ENCODE data around the gene PDE11A.

The PDE11A gene

DNA sequence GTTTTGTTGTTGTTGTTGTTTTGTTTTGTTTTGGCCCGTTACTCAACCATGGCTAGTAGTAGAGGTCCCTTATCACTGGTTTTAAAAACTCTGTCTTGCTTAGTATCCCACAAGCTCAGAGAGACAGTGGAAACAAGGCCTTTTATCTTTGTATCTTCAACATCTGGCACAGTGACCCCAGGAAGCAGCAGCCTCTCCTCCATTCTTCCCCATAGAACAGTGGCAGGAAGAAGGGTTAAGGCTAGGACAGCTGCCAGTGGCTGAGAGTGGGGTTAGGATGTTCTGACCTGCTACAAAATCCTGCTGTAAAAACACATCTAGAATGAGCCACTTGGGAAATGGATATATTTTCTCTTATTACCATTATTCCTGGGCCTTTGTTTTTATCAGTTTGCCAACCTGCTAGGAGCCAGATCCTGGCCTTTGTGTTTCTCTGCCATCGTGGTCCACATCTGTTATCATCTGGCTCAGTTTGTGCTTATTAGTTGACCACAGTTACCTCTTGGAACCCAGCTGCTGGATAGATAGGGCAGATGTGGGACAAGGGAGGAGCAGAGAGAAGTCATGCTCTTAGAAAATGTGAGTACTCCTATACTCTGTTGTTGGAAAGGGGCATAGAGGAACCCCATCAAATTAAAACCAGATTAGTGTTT is 433.2 kb downstream of the PDE11A start:
- no peak for DNase-seq (ENCODE audit: extremely low read depth in 1 of 2, low read depth in 1 of 2)

DNA sequence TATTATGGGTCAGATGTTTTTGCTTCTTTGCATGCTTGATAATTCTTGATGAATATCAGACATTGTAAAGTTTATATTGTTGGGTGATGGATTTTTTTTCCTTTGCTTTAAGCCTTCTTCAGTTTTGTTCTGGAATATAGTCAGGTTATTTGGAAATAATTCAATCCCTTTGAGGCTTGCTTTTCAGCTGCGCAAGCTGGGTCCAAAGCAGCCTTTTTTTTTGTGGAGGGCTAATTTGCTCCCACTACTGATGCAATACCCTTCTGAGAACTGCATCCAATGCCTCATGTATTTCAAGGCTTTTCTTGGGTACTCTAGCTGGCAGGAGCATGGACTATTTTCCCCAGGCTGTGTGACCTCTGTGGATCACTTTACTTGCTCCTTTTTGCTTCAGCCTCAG is 434.1 kb downstream of the PDE11A start:
- DNase-seq (ENCODE audit: extremely low read depth in 1 of 2, low read depth in 1 of 2) = no peak

DNA sequence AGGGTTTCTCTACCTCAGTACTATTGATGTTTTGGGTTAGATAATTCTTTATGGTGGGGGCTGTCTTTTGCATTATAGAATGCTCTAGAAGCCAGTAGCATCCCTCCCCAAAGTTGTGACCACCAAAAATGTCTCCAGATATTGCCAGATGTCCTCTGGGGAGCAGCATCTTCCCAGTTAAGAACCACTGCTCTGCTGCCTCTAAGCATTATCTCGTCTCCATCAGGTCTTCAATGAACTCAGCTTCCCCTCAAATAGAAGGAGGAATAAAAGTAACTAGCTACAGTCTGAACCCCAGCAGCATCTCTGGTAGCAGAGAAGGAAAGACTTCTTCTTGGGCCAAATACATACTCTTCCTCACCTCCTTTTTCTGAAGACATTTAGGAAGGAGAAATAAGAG is 435.9 kb downstream of the PDE11A start:
- no peak for DNase-seq (ENCODE audit: extremely low read depth in 1 of 2, low read depth in 1 of 2)

DNA sequence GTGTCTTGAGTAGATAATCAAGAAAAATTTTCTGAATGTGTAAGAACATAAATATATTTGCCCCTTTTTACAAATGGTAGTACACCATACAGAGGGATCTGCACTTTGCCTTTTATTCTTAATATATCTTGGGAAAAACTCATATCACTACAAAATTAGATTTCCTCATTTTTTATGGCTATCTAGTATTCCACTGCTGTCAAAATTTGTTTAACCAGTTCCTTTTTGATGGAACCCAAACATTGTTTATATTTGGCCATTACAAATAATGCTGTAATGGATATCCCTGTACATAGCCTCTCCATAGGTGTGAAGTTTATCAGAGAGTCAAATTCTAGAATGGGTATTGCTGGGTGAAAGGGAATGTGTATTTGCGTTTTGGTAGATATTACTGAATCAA is 436.9 kb downstream of the PDE11A start:
- no peak for DNase-seq (ENCODE audit: extremely low read depth in 1 of 2, low read depth in 1 of 2)

DNA sequence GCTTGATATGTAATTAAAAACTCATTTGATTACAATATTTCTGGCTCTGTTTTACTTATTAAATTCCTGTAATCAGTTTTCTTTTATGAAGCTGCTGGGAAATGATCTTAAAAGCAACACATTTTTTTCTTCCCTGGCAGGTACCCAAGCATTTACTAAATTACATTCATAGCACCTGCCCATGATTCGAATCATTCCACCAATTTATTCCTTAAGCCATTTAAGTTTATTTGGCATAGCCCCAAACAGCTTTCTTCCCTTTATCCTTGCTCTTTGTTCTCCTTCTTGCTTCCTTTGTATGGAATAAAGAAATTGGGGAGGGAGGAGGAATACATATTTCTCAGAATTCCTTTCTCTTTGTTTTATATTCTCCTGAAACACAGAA is 438.7 kb downstream of the PDE11A start:
- DNase-seq (ENCODE audit: extremely low read depth in 1 of 2, low read depth in 1 of 2) = no peak

DNA sequence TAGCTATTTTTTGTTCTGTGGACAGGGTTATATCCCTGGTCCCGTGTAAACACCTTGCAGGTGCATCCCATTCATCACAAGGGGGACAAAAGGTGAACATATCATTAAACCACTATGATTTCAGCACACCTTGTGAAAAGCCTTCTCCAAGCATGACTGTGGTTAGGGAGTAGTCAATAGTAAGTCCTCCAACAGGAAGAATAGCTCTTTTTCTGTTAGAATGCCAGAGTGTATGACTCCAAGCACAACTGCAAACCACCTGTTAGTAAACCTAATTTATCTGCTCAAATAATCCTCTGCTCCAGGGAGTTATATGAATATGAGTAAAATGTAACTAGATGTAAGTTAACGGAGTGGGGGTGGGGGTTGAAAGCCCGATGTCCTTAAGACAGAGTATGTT is 439.5 kb downstream of the PDE11A start:
- DNase-seq (ENCODE audit: extremely low read depth in 1 of 2, low read depth in 1 of 2) = no peak

DNA sequence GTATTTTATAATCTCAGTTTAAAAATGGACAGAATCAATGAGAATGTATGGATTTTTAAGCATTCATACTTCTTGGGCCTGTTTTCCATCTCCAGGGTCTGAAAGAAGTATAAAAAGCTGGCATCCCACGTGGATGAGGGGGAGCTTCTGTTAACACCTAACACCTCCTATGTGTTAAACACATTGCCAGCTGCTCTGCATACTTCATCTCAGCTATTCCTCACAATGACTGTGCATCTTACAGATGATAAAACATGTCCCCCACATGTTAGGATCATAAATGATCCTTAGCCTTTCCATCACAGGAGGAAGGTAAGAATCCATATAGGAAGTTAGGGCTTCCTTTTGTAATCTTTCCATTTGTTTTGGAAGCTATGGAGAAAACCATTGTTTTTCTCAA is 440.9 kb downstream of the PDE11A start:
- no peak for DNase-seq (ENCODE audit: extremely low read depth in 1 of 2, low read depth in 1 of 2)

DNA sequence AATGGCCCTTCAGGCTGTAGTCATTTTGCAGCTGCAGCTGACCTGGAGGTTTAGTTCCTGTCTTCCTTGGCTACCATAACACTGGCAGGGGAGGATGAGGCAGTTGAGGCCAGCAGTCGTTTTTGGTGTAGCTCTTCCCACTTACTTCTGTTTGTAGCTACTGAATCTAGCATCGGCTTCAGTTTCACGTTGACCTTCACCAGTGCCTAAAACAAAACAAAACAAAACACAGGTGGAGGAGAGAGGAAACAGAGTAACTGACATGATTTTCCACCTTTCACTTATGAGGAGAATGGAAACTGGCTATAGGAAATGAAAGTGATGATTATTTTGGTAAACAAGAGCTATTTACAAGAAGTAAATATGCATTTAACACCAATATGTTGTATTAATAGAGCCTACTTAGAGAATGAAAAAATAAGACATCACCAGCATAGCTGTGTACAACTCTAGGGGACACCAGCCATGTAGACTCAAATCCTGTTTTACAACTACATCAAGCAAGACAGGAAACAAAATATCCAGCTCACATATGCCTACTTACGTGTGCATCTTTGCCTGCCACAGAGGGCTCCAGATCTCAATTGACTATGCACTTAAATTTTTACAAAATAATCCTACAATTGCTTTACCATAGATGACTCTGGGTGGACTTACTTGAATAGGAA is 443.1 kb downstream of the PDE11A start:
- DNase-seq (ENCODE audit: extremely low read depth in 1 of 2, low read depth in 1 of 2) = no peak

DNA sequence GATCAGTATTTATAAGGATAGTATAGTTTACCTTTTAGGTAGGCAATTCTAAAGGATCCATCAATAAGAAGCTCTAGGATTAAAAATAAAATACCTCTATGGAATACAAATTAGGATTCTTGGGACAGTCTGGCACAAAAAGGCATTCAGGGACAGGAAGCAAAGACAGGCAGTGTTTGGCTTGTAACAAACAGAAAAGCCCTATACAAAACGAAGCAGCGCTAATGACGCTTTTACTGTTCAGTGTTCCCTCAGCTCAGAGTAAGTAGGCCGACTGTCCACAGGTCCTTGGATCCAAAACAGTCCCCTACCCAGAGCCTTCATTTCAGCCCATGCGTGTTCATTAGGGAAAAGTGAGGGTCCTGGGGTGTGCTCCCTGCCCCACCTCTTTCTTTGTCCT is 443.7 kb downstream of the PDE11A start:
- no peak for DNase-seq (ENCODE audit: extremely low read depth in 1 of 2, low read depth in 1 of 2)

DNA sequence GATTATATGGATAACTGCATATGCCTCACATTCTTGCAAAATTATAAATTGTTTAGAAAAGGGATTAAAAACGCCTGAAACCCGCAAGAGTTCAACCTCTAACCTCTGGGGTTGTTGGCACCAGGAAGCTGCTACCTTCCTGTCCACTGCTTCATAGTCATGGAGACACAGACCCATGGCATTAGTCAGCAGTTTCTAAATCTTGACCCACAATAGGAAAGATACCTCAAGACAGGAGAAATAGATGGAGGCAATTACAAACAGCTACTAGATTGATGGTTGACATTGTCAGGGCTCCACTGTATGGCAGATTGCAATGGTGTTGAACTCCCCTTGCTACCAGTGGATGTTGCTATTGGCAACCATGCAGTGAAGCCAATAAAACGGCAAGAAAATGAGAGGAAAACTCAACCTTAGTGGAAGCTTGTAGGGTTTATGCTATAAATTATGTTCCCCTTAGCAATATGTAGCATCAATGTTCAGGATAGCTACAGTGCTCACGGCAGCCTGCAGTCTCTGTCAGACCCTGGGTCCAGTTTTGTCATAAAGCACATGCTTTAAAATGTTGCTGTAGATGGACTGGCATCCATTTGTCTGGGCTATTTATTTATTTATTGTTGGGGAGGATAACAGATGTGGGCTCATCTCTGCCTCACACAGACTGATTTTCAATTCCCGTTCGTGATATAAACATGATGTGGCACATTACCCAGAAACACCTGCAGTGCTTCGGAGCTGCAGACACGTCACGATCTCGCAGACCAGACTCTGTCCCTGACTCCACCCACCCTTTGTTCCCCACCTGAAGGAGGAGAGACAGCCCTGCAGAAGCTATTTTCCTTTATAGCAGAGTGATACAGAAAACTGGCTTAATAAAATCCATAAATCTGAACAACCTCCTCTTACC is 446.6 kb downstream of the PDE11A start:
- no peak for DNase-seq (ENCODE audit: extremely low read depth in 1 of 2, low read depth in 1 of 2)

DNA sequence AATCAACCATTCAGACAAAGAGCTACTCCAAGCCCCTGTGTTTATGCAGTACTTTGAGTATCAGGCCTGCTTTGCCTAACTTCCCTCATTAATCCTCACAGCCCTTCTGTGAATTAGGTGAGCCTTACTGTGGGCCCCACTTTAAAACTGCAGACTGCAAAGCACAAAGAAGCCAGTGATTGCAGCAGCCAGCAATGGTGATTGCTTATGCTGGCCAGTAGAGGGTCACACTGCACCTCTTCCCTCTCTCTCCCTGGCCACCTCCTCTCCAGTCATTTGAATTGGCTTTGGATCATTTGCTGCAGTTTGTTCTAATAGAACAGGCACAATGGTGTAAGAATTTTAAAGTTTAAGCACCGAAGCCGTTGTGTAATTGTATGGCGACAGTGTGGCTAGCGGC is 450.1 kb downstream of the PDE11A start:
- no peak for DNase-seq (ENCODE audit: extremely low read depth in 1 of 2, low read depth in 1 of 2)

DNA sequence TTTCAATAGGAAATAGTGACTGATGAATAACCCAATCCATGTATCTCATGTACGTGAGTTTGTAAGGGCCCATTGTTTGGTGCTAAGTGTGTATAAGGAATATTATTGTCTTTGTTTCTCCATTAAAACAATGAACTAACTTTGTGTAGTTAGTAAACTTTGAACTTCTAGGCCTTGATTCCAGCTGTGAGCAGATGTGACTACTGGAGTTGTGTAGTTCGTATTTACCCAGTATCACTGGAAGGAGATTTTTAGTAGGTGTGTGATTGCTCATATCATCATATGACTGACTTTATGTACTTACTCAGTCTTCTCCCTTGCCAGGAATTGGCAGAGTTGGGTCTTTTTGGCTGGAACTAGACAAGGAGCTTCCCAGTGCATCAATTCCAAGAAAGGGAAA is 452.6 kb downstream of the PDE11A start:
- DNase-seq (ENCODE audit: extremely low read depth in 1 of 2, low read depth in 1 of 2) = no peak

DNA sequence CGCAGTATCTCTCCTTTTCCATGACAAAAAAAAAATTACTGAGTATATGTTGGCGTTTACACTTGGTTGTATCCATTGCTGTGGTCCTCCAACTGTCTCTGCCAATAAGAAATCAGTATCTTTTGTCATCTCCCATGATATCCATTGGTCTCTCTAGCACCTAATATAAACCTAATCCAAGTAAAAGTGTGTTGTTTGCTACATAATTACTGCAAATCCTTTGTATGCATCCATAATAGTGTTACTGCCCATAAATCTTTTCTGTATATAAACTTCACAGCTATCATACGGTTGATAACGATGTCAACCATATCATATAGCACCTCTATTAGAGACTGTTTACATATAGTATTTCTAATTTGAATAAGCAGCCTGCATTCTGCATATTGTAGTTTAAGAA is 453.1 kb downstream of the PDE11A start:
- DNase-seq (ENCODE audit: extremely low read depth in 1 of 2, low read depth in 1 of 2) = no peak

DNA sequence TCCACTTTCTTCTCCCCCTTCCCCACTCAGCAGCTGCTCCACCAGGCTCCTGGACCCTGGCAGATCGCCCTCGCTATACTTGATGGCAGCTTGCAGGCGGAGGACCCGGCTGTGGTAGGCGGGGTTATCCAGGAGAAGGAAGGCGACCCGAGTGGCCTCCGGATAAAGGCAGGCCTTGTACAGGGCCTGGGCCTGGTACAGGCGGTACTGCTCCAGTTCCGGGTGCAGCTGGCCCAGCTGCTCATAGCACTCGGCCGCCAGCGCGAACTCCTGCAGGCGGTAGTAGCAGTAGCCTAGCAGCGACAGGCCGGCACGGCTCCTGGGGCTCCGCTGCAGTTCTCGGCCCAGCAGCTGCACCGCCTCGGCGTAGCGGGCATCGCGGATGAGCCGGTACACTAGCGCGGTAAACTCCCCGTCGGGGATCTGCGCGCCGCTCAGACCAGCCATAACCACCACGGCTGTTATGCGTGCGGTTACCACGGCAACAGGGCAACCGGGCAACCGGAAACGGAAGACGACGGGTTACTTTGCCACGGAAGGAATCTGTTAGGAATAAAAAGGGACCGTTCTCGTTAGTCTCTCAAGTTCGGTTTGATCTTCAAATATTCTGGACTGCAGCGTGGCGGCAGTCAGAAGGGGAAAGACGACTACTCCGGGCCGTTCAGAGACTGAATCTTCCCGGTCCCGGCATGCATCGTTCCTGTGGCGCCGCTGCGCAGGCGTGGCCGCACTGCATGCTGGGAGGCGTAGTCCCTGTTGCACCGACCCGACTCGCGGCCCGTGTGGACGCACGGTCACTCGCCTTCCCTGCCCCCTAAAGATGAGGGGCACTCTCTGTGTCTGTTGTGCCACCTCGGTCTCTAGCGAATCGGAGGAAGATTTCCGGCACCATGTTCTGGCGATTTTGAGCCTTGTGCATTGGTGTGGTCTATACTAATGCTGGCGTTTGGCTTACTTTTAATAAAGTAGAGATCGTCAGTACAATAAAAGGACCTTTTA is 454.0 kb downstream of the PDE11A start:
- peak; percentile 73 to 88 for DNase-seq (ENCODE audit: extremely low read depth in 1 of 2, low read depth in 1 of 2)

DNA sequence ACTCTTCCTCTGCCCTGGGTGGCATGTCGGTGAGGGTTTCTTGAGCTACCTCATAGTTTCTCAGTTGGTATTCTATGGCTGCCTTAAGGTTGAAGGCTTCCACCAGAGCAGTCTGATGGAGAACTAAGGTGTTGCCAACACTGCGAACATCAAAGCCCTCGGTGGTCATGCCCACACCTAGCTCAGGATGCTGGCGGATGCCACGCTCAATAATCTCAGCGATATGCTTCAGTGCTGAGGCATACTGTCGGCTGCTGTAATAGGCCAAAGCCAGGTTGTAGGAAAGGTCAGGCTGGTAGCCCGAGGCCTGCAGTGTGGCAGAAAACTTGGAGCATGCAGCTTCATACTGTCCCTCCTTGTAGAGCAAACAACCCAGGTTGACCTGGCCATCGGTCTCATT is 454.7 kb downstream of the PDE11A start:
- no peak for DNase-seq (ENCODE audit: extremely low read depth in 1 of 2, low read depth in 1 of 2)

DNA sequence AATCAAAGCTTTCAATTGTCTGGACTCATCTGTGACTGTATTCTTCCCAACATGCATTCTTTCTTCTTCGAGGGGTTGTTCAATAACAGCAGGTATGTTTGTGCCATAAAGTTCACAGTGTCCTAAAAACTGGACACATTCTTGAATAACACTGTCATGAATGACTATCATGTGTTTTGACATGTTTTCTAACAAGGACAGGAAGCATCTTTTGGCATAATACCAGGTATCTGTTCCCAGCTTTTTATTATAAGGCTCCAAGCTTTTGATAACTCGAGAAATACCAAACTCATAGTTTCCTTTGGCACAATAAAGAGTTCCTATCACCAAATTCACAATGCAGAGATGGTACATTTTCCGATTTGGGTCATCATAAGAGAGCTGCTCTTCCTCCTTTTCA is 455.8 kb downstream of the PDE11A start:
- no peak for DNase-seq (ENCODE audit: extremely low read depth in 1 of 2, low read depth in 1 of 2)

DNA sequence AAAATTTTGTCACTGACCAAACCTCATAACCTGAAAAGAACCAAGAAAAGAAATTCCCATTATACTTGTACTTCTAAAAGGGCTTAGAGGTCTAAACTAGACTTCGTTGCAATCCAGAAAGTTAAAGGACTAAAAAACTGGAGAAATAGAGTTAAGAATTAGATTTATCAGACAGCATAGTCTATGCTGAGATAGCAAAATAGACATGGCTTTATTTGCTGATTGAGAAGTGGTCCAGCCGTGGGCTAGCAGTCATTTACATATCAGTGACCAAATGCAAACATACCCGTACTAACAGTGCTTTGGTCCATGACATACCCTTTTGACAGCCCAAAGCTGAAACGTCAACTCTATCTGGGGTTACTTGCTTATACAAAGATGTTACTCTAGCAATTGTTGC is 456.5 kb downstream of the PDE11A start:
- no peak for DNase-seq (ENCODE audit: extremely low read depth in 1 of 2, low read depth in 1 of 2)

DNA sequence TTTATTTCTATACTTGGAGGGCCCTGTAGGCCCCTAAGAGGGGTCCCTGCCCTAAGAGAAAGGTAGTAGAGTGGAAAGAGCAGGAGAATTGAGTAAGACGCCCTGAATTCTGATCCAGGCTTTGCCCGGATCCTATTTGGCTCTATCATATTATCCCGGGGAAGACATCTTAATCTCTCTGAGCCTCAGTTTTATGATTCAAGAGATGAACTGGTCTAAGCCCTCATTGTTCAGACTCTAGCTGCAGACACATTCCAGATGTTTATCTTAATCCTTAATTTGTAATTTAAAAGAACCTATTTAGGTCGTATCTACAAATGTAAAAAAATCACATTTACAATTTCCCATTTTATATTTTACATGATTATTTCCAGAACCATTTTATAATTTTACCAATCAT is 459.9 kb downstream of the PDE11A start:
- DNase-seq (ENCODE audit: extremely low read depth in 1 of 2, low read depth in 1 of 2) = no peak

DNA sequence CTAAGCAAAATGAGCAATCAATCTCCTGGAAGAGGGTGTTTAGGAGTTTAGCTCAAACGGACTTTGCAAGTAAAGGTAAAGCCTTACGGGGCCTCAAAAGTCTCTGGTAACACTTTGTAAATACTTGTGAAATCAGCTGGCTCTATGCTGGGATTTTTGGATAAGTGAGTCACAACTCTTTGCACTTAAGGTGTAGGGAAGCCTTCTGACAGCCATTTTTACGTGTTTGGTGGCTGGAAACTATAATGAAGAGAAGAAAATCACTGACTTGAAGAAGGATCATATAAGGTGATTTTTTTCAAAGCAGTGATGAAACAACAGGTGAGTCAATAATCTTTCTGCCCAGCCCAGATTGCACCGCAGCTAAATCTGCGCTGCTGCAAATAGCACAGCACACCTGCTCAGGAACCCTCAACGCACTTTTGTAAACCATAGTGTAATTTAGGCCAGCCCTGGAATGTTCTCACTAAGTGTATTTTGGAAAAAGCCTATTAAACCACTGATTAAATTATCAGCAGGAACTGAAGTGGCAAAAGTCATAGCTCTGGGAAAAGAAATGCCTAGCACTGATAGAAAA is 461.2 kb downstream of the PDE11A start:
- DNase-seq (ENCODE audit: extremely low read depth in 1 of 2, low read depth in 1 of 2) = no peak

DNA sequence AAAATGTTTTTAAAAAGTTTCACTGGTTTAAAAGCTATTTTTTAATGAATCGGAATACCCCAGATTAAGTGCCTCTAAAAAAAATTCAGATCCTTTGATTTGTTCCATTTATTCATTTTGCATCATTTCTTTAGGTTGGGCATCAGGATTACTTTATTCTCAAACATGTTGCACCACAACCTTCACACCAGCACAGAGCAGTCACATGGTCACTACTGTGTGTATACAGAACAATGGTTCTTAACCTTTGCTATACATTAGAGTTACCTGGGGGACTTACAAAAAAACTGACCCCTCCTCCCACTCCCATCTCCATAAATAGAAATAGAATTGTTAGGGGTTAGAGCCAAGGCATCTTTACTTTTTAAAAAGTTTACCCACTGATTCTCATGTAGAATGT is 461.8 kb downstream of the PDE11A start:
- no peak for DNase-seq (ENCODE audit: extremely low read depth in 1 of 2, low read depth in 1 of 2)

Data from stimulated activated CD8-positive, alpha-beta memory T cell treated with anti-CD3 and anti-CD28 coated beads, Interleukin-7, amount 100 ng/mL, for 48 hours (primary cell).